ENCODE measurements around the gene C13orf46. TPM values are rescaled to one million over a fixed set of nuclear protein-coding genes. Genes with fewer than 3 reads are reported as not detected.

The C13orf46 gene
- polyA plus RNA-seq, 1 donor: 0.34 TPM

DNA sequence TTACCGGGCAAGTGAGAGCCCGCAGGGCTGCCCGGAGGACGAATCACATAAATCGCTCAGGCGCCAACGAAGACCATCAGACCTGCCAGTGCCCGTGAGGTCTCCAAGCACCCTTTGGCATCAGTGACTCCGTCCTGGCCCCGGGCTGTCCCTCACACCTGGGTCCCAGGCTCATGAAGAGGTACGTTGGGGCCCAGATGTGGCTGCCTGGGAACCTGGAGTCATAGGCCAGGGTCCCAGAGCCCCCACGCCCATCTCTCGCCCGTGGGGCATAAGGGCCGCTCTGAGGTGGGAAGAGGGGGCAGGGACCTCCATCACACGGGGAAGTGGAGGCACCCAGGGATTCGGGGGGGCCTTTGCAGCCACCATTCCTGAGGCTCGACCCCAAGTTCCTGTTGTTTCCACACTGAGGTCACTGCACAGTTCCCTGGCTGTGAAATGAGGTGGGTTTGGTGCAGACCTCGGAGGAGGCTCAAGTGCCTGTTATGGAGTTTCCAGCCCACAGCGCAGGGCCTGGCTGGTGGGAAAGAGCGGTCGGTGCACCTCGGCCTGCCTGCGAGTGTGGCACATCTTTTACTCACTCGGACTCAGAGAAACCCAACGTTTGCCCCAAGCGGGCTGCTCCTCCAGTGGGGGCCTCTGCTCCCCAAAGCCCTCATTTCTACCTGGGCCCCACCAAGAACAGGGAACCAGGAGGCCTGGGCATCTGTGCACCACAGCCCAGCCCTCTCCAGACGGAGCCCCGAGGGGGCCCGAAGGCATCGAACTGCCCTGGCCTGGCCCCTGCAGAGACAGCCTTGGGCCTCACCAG, 35.9 kb upstream of the C13orf46 start:
- no peak for DNase-seq
- peaks cover 30% of the 10 kb centered on the region for H3K36me3 ChIP-seq (ENCODE audit: control insufficient read depth, insufficient read depth, low read length)
- WGBS (ENCODE audit: insufficient coverage, low lambda C conversion rate): no CpG with 5 or more reads among the region's 31 CpGs
- H3K4me3 ChIP-seq (ENCODE audit: low read length): no peak overlapping the region
- no peaks in the 10 kb centered on the region for H3K4me1 ChIP-seq (ENCODE audit: control insufficient read depth, insufficient read depth, low read length)
- peaks cover 4% of the 10 kb centered on the region for H3K9me3 ChIP-seq (ENCODE audit: control insufficient read depth, low read depth, low read length)
- no peak overlapping the region for H3K27ac ChIP-seq (ENCODE audit: low read length)
- no peaks in the 10 kb centered on the region for H3K27me3 ChIP-seq (ENCODE audit: control insufficient read depth, insufficient read depth, low read length)

DNA sequence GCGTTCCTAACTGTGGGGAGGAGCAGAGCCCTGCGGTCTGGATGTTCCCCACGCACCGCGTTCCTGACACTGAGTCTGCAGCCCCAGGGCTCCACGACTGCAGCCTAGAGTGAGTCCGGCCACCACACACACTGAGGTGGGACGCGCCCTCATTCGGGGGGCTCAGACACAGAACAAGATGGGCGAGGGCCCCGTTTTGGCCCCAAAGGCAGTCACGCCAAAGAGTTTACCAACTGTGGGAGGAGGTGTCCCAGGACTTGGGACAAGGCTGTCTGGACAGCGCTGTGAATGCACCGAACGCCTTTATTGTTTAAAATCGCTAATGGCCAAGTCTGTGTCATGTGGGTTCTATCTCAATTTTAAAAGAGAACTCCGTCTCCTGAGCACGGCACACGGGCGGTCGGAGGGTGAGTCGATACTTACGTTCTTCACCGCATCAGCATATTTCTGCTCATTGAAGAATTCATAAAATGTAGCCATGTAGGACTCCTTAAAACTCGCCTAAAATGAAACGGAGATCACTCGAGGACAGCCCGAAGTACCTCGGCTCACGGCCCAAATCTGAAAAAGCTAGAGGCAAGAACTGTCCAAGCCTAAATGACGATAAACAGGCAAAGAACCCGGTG, 35.2 kb upstream of the C13orf46 start:
- Histone ChIP-seq H3K36me3 (ENCODE audit: control insufficient read depth, insufficient read depth, low read length) (peaks cover 26% of the 10 kb centered on the region), H3K27ac (ENCODE audit: low read length) (no peak overlapping the region), H3K27me3 (ENCODE audit: control insufficient read depth, insufficient read depth, low read length) (no peaks in the 10 kb centered on the region), H3K4me3 (ENCODE audit: low read length) (no peak overlapping the region), H3K4me1 (ENCODE audit: control insufficient read depth, insufficient read depth, low read length) (no peaks in the 10 kb centered on the region), H3K9me3 (ENCODE audit: control insufficient read depth, low read depth, low read length) (peaks cover 4% of the 10 kb centered on the region)
- no peak for DNase-seq
- no CpG with 5 or more reads among the region's 33 CpGs for WGBS (ENCODE audit: insufficient coverage, low lambda C conversion rate)

DNA sequence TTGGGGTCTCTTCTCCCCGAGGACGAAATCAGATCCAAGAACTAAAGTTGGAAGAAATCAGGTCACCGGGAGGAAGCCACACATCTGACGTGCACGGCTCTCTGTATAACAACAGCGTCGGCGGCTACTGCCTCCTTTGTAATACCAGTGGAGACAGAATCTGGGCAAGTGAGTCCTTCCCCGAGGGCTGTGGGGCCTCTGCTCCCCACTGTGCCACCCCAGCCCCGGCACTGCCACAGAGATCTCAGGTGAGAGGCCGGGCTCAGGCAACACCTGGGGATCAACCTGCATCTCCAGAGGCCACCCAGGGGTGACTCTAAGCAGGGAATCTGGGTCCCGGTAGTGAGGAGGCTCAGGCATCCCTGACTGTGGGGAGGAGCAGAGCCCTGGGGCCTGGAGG, 33.7 kb upstream of the C13orf46 start:
- H3K9me3 ChIP-seq (ENCODE audit: control insufficient read depth, low read depth, low read length): peaks cover 4% of the 10 kb centered on the region

DNA sequence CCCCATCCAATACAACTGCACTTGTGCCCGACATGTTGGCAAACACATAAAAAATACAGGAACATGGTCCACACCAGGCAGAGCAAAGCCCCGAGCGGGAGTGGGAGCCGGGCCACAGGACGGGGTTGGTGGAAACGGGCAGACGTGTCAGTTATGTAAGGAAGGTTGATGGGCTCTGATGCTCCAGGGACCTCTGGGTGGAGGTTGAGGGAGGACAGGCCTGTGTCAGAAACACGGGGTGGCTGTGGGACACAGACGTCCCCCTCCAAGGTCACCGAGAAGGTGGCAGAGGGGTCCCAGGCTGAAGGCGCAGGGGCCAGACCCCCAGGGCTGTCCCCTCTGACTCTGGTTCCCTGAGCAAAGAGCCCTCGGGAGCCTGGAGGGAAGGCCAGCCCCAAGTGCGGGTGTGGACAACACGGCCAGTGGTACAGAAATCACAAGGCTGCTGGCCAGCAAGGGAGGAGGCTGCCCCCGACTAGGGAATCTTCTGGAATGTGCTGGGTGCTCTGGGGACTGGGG, 31.4 kb upstream of the C13orf46 start:
- no CpG with 5 or more reads among the region's 15 CpGs for WGBS (ENCODE audit: insufficient coverage, low lambda C conversion rate)
- Histone ChIP-seq H3K27me3 (ENCODE audit: control insufficient read depth, insufficient read depth, low read length) (no peaks in the 10 kb centered on the region), H3K36me3 (ENCODE audit: control insufficient read depth, insufficient read depth, low read length) (peaks cover 20% of the 10 kb centered on the region), H3K27ac (ENCODE audit: low read length) (no peak overlapping the region), H3K9me3 (ENCODE audit: control insufficient read depth, low read depth, low read length) (peaks cover 2% of the 10 kb centered on the region), H3K4me1 (ENCODE audit: control insufficient read depth, insufficient read depth, low read length) (no peaks in the 10 kb centered on the region), H3K4me3 (ENCODE audit: low read length) (no peak overlapping the region)
- DNase-seq: no peak

More for the DNA sequence above, 33.7 kb upstream of the C13orf46 start:
- no peak overlapping the region for H3K4me3 ChIP-seq (ENCODE audit: low read length)
- no peak overlapping the region for H3K27ac ChIP-seq (ENCODE audit: low read length)
- DNase-seq: no peak
- no peaks in the 10 kb centered on the region for H3K4me1 ChIP-seq (ENCODE audit: control insufficient read depth, insufficient read depth, low read length)
- no CpG with 5 or more reads among the region's 12 CpGs for WGBS (ENCODE audit: insufficient coverage, low lambda C conversion rate)
- peaks cover 25% of the 10 kb centered on the region for H3K36me3 ChIP-seq (ENCODE audit: control insufficient read depth, insufficient read depth, low read length)
- H3K27me3 ChIP-seq (ENCODE audit: control insufficient read depth, insufficient read depth, low read length): no peaks in the 10 kb centered on the region

DNA sequence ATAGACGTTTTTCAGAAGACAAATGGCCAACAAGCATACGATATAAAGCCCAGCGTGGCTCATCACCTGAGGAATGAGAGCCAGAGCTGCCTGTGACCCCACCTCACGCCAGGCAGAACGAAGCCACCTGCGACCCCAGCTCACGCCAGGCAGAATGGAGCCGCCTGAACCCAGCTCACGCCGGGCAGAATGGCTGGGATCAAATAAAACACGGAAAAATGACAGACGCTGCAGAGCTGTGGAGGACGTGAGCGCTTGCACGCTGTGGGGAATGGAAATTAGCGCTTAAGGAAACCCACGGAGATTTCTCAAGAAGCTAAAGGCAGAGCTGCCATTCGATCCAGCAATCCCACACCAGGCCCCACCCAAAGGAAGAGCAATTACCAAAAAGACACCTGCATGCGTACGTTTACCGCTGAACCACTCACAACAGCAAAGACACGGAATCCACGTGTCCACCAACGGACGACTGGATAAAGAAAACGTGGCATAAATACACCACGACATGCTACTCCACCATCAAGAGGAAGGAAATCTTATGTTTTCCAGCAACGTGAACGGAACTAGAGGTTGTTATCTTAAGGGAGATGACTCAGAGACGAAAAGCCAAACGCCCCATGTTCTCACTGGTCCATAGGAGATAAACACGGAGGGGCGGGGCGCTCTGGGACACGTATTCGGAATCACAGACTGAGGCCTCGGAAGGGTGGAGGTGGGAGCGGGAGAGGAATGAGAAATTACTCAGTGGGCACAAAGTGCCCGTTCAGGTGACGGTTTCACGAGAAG, 30.7 kb upstream of the C13orf46 start:
- H3K4me3 ChIP-seq (ENCODE audit: low read length): no peak overlapping the region
- no peak overlapping the region for H3K27ac ChIP-seq (ENCODE audit: low read length)
- no peaks in the 10 kb centered on the region for H3K9me3 ChIP-seq (ENCODE audit: control insufficient read depth, low read depth, low read length)
- H3K4me1 ChIP-seq (ENCODE audit: control insufficient read depth, insufficient read depth, low read length): no peaks in the 10 kb centered on the region
- WGBS (ENCODE audit: insufficient coverage, low lambda C conversion rate): 50% methylated on average over 1 of the region's 41 CpGs
- peak in 1 of 2 donors; percentile 14 for DNase-seq
- no peaks in the 10 kb centered on the region for H3K27me3 ChIP-seq (ENCODE audit: control insufficient read depth, insufficient read depth, low read length)
- H3K36me3 ChIP-seq (ENCODE audit: control insufficient read depth, insufficient read depth, low read length): peaks cover 15% of the 10 kb centered on the region

DNA sequence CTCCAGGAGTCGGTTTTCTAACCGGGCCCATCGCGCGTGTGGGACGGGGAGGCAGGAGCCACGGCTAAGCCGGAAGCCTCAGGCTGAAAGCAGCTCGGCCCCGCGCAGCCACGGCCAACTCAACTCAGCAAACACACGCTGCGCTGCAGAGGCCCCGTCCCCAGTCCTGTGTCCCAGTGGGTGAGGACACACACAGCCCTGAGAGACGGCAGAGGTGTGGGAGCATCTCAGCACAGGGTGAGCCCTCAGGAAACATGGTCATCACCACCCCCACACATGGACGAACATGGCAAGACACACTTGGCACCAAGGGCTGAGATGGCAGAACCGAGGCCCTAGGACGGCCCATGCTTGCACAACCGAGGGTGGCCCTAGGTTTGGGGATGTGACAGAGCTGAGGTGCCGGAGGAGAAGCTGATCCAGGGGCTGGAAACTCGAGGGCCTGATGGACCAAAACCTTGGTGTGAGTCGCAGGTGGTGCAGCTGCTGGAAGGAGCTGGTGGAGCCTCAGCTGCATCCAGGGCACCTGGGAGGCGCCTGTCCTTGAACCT, 29.0 kb upstream of the C13orf46 start:
- Histone ChIP-seq H3K4me3 (ENCODE audit: low read length) (no peak overlapping the region), H3K27me3 (ENCODE audit: control insufficient read depth, insufficient read depth, low read length) (no peaks in the 10 kb centered on the region), H3K27ac (ENCODE audit: low read length) (no peak overlapping the region), H3K4me1 (ENCODE audit: control insufficient read depth, insufficient read depth, low read length) (no peaks in the 10 kb centered on the region), H3K36me3 (ENCODE audit: control insufficient read depth, insufficient read depth, low read length) (peaks cover 8% of the 10 kb centered on the region), H3K9me3 (ENCODE audit: control insufficient read depth, low read depth, low read length) (no peaks in the 10 kb centered on the region)
- DNase-seq: no peak
- WGBS (ENCODE audit: insufficient coverage, low lambda C conversion rate): no CpG with 5 or more reads among the region's 24 CpGs

DNA sequence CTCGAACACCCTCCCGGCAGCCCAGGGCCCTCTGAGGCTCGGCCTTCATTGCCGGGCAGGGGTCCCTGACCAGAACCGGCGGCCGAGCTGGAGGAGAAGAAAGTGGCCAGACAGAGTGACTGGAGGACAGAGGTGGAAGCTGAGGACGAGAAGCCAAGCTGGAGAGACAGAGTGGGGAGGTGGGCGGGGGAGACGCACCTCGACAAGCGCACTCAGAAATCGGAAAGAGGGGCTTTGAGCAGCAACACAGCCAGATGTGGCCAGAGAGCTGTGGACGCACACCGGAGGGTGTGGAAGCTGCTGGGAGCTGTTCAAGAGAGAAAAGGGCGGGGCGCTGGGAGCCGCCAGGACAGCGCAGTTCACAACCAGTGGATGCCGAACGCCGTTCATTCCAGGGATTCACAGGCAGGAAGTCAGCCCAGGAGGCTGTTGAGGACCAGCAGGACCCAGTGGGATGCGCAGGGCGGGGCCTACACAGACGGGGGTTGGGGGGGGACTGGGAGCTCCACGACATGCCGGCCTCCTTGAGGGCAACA, 28.2 kb upstream of the C13orf46 start:
- no peaks in the 10 kb centered on the region for H3K4me1 ChIP-seq (ENCODE audit: control insufficient read depth, insufficient read depth, low read length)
- no peak for DNase-seq
- H3K27me3 ChIP-seq (ENCODE audit: control insufficient read depth, insufficient read depth, low read length): no peaks in the 10 kb centered on the region

DNA sequence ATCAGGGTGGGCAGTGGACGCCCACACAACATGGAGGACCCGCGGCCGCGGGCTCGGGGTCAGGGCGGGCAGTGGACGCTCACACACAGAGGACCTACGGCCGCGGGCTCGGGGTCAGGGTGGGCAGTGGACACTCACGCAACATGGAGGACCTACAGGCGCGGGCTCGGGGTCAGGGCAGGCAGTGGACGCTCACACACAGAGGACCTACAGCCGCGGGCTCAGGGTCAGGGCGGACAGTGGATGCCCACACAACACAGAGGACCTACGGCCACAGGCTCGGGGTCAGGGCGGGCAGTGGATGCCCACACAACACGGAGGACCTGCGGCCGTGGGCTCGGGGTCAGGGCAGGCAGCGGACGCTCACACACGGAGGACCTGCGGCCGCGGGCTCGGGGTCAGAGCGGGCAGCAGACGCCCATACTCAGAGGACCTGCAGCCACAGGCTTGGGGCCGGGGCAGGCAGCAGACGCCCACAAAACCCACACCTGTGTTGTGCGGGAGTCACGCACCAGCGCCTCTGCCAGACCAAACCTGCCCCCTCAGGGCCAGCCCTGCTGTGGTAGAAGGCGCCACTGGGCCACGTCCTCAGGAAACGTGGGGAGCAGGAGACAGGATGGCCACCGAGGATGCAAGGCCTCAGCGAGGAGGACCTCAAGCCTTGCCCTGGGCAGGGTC, 27.6 kb upstream of the C13orf46 start:
- no CpG with 5 or more reads among the region's 46 CpGs for WGBS (ENCODE audit: insufficient coverage, low lambda C conversion rate)
- no peak for DNase-seq
- peaks cover 8% of the 10 kb centered on the region for H3K36me3 ChIP-seq (ENCODE audit: control insufficient read depth, insufficient read depth, low read length)
- H3K27ac ChIP-seq (ENCODE audit: low read length): no peak overlapping the region
- no peaks in the 10 kb centered on the region for H3K27me3 ChIP-seq (ENCODE audit: control insufficient read depth, insufficient read depth, low read length)
- no peaks in the 10 kb centered on the region for H3K9me3 ChIP-seq (ENCODE audit: control insufficient read depth, low read depth, low read length)
- no peaks in the 10 kb centered on the region for H3K4me1 ChIP-seq (ENCODE audit: control insufficient read depth, insufficient read depth, low read length)
- no peak overlapping the region for H3K4me3 ChIP-seq (ENCODE audit: low read length)

More for the DNA sequence above, 28.2 kb upstream of the C13orf46 start:
- peaks cover 8% of the 10 kb centered on the region for H3K36me3 ChIP-seq (ENCODE audit: control insufficient read depth, insufficient read depth, low read length)
- H3K4me3 ChIP-seq (ENCODE audit: low read length): no peak overlapping the region
- 80% methylated on average over 1 of the region's 27 CpGs for WGBS (ENCODE audit: insufficient coverage, low lambda C conversion rate)
- H3K9me3 ChIP-seq (ENCODE audit: control insufficient read depth, low read depth, low read length): no peaks in the 10 kb centered on the region
- no peak overlapping the region for H3K27ac ChIP-seq (ENCODE audit: low read length)

DNA sequence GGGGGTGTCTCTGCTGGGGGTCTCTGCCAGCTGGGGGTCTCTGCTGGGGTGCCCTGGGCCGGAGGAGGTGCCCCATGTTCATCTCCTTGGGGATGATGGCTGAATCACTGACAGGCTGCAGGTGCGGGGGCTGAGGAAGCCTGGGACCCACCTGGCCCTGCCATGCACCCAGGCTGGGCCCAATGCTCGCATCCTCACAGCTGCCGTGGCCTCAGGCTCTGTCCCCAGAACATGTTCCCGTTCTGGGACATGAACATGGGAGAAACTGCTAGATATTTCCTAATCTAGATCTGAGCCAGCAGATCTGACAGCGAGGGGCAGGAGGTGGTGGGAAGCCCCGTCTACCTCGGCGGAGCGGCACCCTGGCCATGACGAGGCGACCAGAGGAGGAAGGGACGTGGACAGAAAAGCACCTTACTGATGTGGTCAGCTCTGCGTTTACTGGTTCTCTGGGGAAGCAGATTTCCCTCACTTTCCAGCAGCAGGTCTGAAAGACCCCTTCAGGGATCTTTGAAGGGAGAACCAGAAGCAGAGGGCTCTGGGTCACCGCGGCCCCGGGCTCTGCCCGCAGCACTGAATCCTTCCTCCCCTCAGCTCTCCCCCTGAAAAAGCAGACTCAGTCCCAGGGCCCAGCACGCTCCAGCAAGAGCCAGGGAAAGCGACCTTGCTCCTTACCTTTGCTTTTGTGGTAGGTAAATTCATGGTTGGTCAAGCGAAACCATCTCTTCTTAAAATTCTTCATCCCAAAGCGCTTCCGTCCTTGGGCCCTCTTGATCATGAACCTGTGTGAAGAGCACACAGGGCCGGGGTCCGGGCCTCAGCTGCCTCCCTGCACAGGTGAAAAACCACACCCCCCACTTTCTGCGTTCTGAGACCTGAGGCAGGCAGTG, 26.5 kb upstream of the C13orf46 start:
- Histone ChIP-seq H3K9me3 (ENCODE audit: control insufficient read depth, low read depth, low read length) (peaks cover 3% of the 10 kb centered on the region), H3K4me3 (ENCODE audit: low read length) (no peak overlapping the region), H3K36me3 (ENCODE audit: control insufficient read depth, insufficient read depth, low read length) (peaks cover 12% of the 10 kb centered on the region), H3K4me1 (ENCODE audit: control insufficient read depth, insufficient read depth, low read length) (no peaks in the 10 kb centered on the region), H3K27ac (ENCODE audit: low read length) (no peak overlapping the region), H3K27me3 (ENCODE audit: control insufficient read depth, insufficient read depth, low read length) (no peaks in the 10 kb centered on the region)
- DNase-seq: no peak
- WGBS (ENCODE audit: insufficient coverage, low lambda C conversion rate): 80% methylated on average over 1 of the region's 26 CpGs
